Type B pancreatic cell (in vitro differentiated cells): ENCODE results near the gene ANGPTL4. TPM values are rescaled to one million over a fixed set of nuclear protein-coding genes. Genes with fewer than 3 reads are reported as not detected.
A peak's percentile ranks its signal among the peaks of the same experiment; 100 is the strongest.

ENCODE experiments used
- DNase-seq: peaks from one replicate; pipeline ENCODE4 v3.0.0; 2021; ENCODE audit warnings: mixed read lengths; ENCODE audit not compliant: unreplicated experiment; ENCODE audit errors: extremely low spot score
- H3K27ac Mint-ChIP-seq: 2 replicates; pipeline ENCODE4 v1.8.0; 2021; ENCODE audit warnings: mild to moderate bottlenecking, mixed read lengths
- H3K27me3 Mint-ChIP-seq: 2 replicates; pipeline ENCODE4 v1.8.0; 2021; ENCODE audit warnings: mixed read lengths
- H3K36me3 Mint-ChIP-seq: 2 replicates; pipeline ENCODE4 v1.8.0; 2021; ENCODE audit warnings: mixed read lengths
- H3K4me1 Mint-ChIP-seq: one replicate; pipeline ENCODE4 v1.8.0; 2021; ENCODE audit warnings: mixed read lengths; ENCODE audit not compliant: unreplicated experiment
- H3K4me3 Mint-ChIP-seq: 2 replicates; pipeline ENCODE4 v1.8.0; 2021; ENCODE audit warnings: mild to moderate bottlenecking, mixed read lengths
- H3K9me3 Mint-ChIP-seq: 2 replicates; pipeline ENCODE4 v1.8.0; 2021; ENCODE audit warnings: mixed read lengths
- total RNA-seq: library from RNA; stranded (reverse); gene quantifications from 2 replicates; pipeline ENCODE4 v1.2.1, GENCODE V29; 2021; ENCODE audit warnings: low replicate concordance
- TF ChIP-seq, protein P1 (sequence below): fragments of 200-600 bp; sonication (generic); conservative IDR thresholded peaks from 2 replicates; pipeline ENCODE4 v1.5.0; 2021; ENCODE audit warnings: antibody characterized with exemption, mild to moderate bottlenecking

ANGPTL4 gene
- total RNA-seq, 1 donor from 2014 or later: 4.7 TPM

DNA sequence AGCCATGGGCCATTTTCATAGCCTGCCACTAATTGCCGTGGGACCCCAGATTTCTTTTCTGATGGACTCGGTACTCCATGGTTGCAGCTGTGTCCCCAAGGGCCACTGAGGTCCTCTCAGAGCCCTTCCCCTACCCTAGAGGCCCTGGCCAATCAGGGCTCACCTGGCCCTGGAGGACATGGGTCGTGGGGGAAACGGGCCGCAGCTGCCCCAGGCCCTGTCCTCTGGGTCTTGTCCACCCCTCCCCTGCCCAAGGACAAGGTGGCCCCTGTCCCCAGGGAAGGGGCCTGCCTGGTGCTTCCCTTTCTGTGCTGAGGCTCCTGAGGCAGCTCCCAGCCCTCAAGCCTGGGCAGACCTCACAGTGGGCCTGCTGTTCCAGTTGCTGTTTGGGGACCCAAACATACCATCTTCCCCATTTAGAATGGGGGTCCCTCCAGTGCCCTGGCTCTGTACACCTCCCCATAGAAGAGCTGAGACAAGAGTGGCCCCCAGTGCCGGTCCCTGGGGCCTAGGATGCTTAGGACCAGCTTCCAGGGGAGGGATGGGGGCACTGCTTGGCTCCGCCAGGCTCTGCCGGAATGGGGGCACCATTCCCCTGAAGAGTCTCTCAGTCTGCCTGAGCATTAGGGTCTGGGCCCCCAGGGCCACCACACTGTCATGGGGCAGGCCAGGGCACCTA, 29.4 kb downstream of the ANGPTL4 start:
- Mint-ChIP-seq H3K36me3 (peaks cover 6% of the 10 kb centered on the region), H3K27me3 (no peaks in the 10 kb centered on the region), H3K9me3 (no peaks in the 10 kb centered on the region), H3K4me3 (peak overlapping the region; percentile 49), H3K27ac (peak overlapping the region; percentile 67), H3K4me1 (peaks cover 20% of the 10 kb centered on the region)
- DNase-seq: no peak
- TF ChIP-seq, protein P1, sequence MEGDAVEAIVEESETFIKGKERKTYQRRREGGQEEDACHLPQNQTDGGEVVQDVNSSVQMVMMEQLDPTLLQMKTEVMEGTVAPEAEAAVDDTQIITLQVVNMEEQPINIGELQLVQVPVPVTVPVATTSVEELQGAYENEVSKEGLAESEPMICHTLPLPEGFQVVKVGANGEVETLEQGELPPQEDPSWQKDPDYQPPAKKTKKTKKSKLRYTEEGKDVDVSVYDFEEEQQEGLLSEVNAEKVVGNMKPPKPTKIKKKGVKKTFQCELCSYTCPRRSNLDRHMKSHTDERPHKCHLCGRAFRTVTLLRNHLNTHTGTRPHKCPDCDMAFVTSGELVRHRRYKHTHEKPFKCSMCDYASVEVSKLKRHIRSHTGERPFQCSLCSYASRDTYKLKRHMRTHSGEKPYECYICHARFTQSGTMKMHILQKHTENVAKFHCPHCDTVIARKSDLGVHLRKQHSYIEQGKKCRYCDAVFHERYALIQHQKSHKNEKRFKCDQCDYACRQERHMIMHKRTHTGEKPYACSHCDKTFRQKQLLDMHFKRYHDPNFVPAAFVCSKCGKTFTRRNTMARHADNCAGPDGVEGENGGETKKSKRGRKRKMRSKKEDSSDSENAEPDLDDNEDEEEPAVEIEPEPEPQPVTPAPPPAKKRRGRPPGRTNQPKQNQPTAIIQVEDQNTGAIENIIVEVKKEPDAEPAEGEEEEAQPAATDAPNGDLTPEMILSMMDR: no peak

GRCh38 chr19:8393871-8394250, 29.9 kb downstream of the ANGPTL4 start:
- no peak overlapping the region for H3K4me3 Mint-ChIP-seq
- peaks cover 6% of the 10 kb centered on the region for H3K36me3 Mint-ChIP-seq
- no peaks in the 10 kb centered on the region for H3K9me3 Mint-ChIP-seq
- H3K27me3 Mint-ChIP-seq: no peaks in the 10 kb centered on the region
- H3K27ac Mint-ChIP-seq: no peak overlapping the region
- no peak for DNase-seq
- TF ChIP-seq, protein P1: no peak
- H3K4me1 Mint-ChIP-seq: peaks cover 20% of the 10 kb centered on the region

- no peak overlapping the region for H3K4me3 Mint-ChIP-seq
- no peak for DNase-seq
- H3K27ac Mint-ChIP-seq: no peak overlapping the region
- no peaks in the 10 kb centered on the region for H3K27me3 Mint-ChIP-seq
- peaks cover 15% of the 10 kb centered on the region for H3K4me1 Mint-ChIP-seq
- H3K36me3 Mint-ChIP-seq: peaks cover 6% of the 10 kb centered on the region
- TF ChIP-seq, protein P1: no peak
- H3K9me3 Mint-ChIP-seq: no peaks in the 10 kb centered on the region
These were observed 31.7 kb downstream of the ANGPTL4 start for GRCh38 chr19:8395621-8396082.

DNA sequence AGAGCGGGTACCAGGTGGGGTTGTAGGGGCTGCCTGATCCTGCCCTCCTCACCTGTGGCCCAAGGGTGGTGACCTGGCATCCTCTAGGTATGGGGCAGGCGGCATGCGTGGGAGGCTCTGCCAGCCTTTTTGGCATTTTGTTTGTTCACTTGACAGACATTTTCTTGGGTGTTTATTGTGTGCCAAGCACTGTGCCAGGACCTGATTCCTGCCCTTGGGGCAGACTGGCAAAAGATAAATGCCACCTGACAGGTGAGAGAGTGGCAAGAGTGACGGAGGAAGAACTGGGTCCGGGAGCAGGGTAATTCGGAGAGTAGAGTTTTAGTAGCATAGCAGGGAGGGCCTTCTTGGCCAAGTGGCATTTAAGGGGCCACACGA, 32.2 kb downstream of the ANGPTL4 start:
- Mint-ChIP-seq H3K4me3 (no peak overlapping the region), H3K9me3 (no peaks in the 10 kb centered on the region), H3K4me1 (peaks cover 15% of the 10 kb centered on the region), H3K27ac (peak overlapping the region; percentile 70), H3K36me3 (peaks cover 6% of the 10 kb centered on the region), H3K27me3 (no peaks in the 10 kb centered on the region)
- TF ChIP-seq, protein P1: no peak
- DNase-seq: no peak

DNA sequence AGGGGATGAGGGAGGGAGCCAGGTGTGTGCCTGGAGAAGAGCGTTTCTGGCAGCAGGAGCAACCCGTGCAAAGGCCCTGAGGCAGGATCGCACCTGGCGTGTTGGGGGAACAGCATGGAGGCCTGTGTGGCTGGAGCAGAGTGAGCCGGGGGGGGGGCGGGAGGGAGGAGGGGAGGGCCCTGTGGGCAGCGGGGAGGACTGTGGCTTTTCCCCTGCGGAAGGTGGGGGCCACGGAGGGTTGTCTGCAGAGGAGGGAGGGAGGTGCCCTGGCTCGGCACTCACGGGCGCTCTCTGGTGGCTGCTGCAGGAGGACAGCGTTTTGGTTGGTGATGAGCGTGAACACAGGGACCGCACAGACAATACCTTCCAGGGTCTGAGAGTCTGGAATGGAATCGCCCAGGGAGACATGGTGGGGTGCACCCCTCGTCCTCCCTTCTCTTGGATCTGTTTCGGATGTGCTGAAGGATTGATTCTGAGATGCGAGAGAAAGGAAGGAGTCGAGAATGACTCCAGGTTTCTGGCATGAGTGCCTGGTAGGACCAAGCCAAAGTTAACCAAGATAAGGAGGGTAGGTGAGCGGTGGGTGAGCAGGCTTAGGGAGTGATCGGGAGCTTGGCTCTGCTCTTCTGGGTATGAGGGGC, 32.7 kb downstream of the ANGPTL4 start:
- H3K27ac Mint-ChIP-seq: peak overlapping the region; percentile 94
- peak; percentile 77 for DNase-seq
- TF ChIP-seq, protein P1: peak; percentile 75

More for the DNA sequence above, 32.7 kb downstream of the ANGPTL4 start:
- H3K4me3 Mint-ChIP-seq: peak overlapping the region; percentile 58
- H3K4me1 Mint-ChIP-seq: peaks cover 15% of the 10 kb centered on the region
- H3K36me3 Mint-ChIP-seq: peaks cover 7% of the 10 kb centered on the region
- no peaks in the 10 kb centered on the region for H3K9me3 Mint-ChIP-seq
- no peaks in the 10 kb centered on the region for H3K27me3 Mint-ChIP-seq
